Neural cell (in vitro differentiated cells): Measurements from ENCODE around the gene CTLA4. TPM values are rescaled to one million over a fixed set of nuclear protein-coding genes. Genes with fewer than 3 reads are reported as not detected.

ENCODE experiments used
- H2AFZ ChIP-seq: fragments of 200-600, 300-800 bp; sonication (generic), shearing (Covaris generic); 2 replicates; pipeline ENCODE4 v1.6.0; 2014; ENCODE audit warnings: low read depth, mild to moderate bottlenecking, antibody characterized with exemption, low read length, moderate library complexity
- H3F3A ChIP-seq: fragments of 200-600 bp; shearing (Covaris generic); 2 replicates; pipeline ENCODE4 v1.6.1; 2016; ENCODE audit warnings: mild to moderate bottlenecking, moderate library complexity, mixed read lengths, antibody characterized with exemption, low read length; ENCODE audit not compliant: insufficient read depth, poor library complexity, severe bottlenecking
- H3K27ac ChIP-seq: fragments of 200-600, 300-800 bp; sonication (generic), shearing (Covaris generic); 2 replicates; pipeline ENCODE4 v1.5.1; 2014; ENCODE audit warnings: mild to moderate bottlenecking, low read length, moderate library complexity
- H3K27me3 ChIP-seq: fragments of 300-800, 200-600 bp; sonication (generic), shearing (Covaris generic); 2 replicates; pipeline ENCODE4 v1.6.0; 2014; ENCODE audit warnings: mild to moderate bottlenecking, low read depth, low read length, moderate library complexity; ENCODE audit not compliant: insufficient read depth
- H3K36me3 ChIP-seq: fragments of 300-800, 200-600 bp; sonication (generic), shearing (Covaris generic); 2 replicates; pipeline ENCODE4 v1.5.1; 2014; ENCODE audit warnings: mild to moderate bottlenecking, antibody characterized with exemption, low read length, moderate library complexity; ENCODE audit not compliant: insufficient read depth
- H3K4me2 ChIP-seq: fragments of 300-800, 200-600 bp; sonication (generic), shearing (Covaris generic); 2 replicates; pipeline ENCODE4 v1.6.0; 2014; ENCODE audit warnings: mild to moderate bottlenecking, low read length
- H3K4me3 ChIP-seq: fragments of 300-800, 200-600 bp; sonication (generic), shearing (Covaris generic); 2 replicates; pipeline ENCODE4 v1.5.1; 2014; ENCODE audit warnings: mild to moderate bottlenecking, low read length, moderate library complexity
- H3K79me2 ChIP-seq: fragments of 200-600 bp; shearing (Covaris generic); replicated peaks from 2 replicates; pipeline ENCODE4 v1.6.0; 2014; ENCODE audit warnings: mild to moderate bottlenecking, low read length, moderate library complexity; ENCODE audit not compliant: insufficient read depth
- H3K9ac ChIP-seq: fragments of 300-800, 200-600 bp; sonication (generic), shearing (Covaris generic); 2 replicates; pipeline ENCODE4 v1.6.1; 2016; ENCODE audit warnings: mild to moderate bottlenecking, low read length, mixed read lengths
- H3K9me2 ChIP-seq: fragments of 200-600 bp; shearing (Covaris generic); 2 replicates; pipeline ENCODE4 v1.6.1; 2016; ENCODE audit warnings: mild to moderate bottlenecking, low read length, mixed read lengths; ENCODE audit not compliant: insufficient read depth
- H3K9me3 ChIP-seq: fragments of 200-600, 300-800 bp; sonication (generic), shearing (Covaris generic); 2 replicates; pipeline ENCODE4 v1.6.1; 2016; ENCODE audit warnings: mild to moderate bottlenecking, mixed run types, low read length, moderate library complexity, mixed read lengths
- H4K20me1 ChIP-seq: fragments of 200-600 bp; shearing (Covaris generic); 2 replicates; pipeline ENCODE4 v1.6.1; 2016; ENCODE audit warnings: mild to moderate bottlenecking, mixed run types; ENCODE audit not compliant: insufficient read depth
- EP300 ChIP-seq: fragments of 450-650 bp; conservative IDR thresholded peaks from 2 replicates; pipeline ENCODE4 v1.6.1; 2014; ENCODE audit warnings: antibody characterized with exemption, mild to moderate bottlenecking, moderate library complexity; ENCODE audit not compliant: poor library complexity, severe bottlenecking
- EZH2 ChIP-seq: fragments of 200-600, 300-800 bp; shearing (Covaris generic), sonication (generic); IDR thresholded peaks from 2 replicates; pipeline ENCODE4 v1.6.1; 2014; ENCODE audit warnings: antibody characterized with exemption, low read length, borderline replicate concordance, mild to moderate bottlenecking; ENCODE audit not compliant: insufficient read depth, poor library complexity, severe bottlenecking
- MXI1 ChIP-seq: fragments of 450-650 bp; conservative IDR thresholded peaks from 2 replicates; pipeline ENCODE4 v1.6.1; 2014; ENCODE audit warnings: antibody characterized with exemption, mild to moderate bottlenecking; ENCODE audit not compliant: poor library complexity, severe bottlenecking
- POLR2AphosphoS5 ChIP-seq: IDR thresholded peaks from 2 replicates; pipeline ENCODE4 v1.6.1; 2012
- RAD21 ChIP-seq: fragments of 450-650 bp; conservative IDR thresholded peaks from 2 replicates; pipeline ENCODE4 v1.6.1; 2014; ENCODE audit warnings: antibody characterized with exemption, mild to moderate bottlenecking, moderate library complexity
- SMC3 ChIP-seq: fragments of 450-650 bp; conservative IDR thresholded peaks from 2 replicates; pipeline ENCODE4 v1.6.1; 2014; ENCODE audit warnings: antibody characterized with exemption, mild to moderate bottlenecking, moderate library complexity; ENCODE audit not compliant: poor library complexity
- TAF1 ChIP-seq: IDR thresholded peaks from 2 replicates; pipeline ENCODE4 v1.6.1; 2012; ENCODE audit warnings: low read depth
- polyA plus RNA-seq: library from polyadenylated mRNA; depleted of rRNA; stranded (reverse); fragments of >200 nt; gene quantifications from 2 replicates; pipeline ENCODE4 v1.2.3, GENCODE V29; 2014
- TF ChIP-seq, protein P1 (sequence below): IDR thresholded peaks from 2 replicates; pipeline ENCODE4 v1.6.1; 2012; ENCODE audit warnings: borderline replicate concordance
- TF ChIP-seq, protein P2 (sequence below): fragments of 450-650 bp; IDR thresholded peaks from 2 replicates; pipeline ENCODE4 v1.5.1; 2014; ENCODE audit warnings: antibody characterized with exemption, mild to moderate bottlenecking, moderate library complexity; ENCODE audit not compliant: poor library complexity, severe bottlenecking

CTLA4 gene
- polyA plus RNA-seq, 1 donor from 2014 or later = not detected

- TF ChIP-seq EP300 (no peak), RAD21 (no peak), TAF1 (no peak), SMC3 (no peak), MXI1 (no peak), EZH2 (no peak), POLR2AphosphoS5 (no peak)
- TF ChIP-seq, protein P1, sequence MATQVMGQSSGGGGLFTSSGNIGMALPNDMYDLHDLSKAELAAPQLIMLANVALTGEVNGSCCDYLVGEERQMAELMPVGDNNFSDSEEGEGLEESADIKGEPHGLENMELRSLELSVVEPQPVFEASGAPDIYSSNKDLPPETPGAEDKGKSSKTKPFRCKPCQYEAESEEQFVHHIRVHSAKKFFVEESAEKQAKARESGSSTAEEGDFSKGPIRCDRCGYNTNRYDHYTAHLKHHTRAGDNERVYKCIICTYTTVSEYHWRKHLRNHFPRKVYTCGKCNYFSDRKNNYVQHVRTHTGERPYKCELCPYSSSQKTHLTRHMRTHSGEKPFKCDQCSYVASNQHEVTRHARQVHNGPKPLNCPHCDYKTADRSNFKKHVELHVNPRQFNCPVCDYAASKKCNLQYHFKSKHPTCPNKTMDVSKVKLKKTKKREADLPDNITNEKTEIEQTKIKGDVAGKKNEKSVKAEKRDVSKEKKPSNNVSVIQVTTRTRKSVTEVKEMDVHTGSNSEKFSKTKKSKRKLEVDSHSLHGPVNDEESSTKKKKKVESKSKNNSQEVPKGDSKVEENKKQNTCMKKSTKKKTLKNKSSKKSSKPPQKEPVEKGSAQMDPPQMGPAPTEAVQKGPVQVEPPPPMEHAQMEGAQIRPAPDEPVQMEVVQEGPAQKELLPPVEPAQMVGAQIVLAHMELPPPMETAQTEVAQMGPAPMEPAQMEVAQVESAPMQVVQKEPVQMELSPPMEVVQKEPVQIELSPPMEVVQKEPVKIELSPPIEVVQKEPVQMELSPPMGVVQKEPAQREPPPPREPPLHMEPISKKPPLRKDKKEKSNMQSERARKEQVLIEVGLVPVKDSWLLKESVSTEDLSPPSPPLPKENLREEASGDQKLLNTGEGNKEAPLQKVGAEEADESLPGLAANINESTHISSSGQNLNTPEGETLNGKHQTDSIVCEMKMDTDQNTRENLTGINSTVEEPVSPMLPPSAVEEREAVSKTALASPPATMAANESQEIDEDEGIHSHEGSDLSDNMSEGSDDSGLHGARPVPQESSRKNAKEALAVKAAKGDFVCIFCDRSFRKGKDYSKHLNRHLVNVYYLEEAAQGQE = no peak
- TF ChIP-seq, protein P2, sequence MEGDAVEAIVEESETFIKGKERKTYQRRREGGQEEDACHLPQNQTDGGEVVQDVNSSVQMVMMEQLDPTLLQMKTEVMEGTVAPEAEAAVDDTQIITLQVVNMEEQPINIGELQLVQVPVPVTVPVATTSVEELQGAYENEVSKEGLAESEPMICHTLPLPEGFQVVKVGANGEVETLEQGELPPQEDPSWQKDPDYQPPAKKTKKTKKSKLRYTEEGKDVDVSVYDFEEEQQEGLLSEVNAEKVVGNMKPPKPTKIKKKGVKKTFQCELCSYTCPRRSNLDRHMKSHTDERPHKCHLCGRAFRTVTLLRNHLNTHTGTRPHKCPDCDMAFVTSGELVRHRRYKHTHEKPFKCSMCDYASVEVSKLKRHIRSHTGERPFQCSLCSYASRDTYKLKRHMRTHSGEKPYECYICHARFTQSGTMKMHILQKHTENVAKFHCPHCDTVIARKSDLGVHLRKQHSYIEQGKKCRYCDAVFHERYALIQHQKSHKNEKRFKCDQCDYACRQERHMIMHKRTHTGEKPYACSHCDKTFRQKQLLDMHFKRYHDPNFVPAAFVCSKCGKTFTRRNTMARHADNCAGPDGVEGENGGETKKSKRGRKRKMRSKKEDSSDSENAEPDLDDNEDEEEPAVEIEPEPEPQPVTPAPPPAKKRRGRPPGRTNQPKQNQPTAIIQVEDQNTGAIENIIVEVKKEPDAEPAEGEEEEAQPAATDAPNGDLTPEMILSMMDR = no peak
- Histone ChIP-seq H3K9me2 (no peaks in the 10 kb centered on the region), H3K27ac (no peak overlapping the region), H3K27me3 (no peaks in the 10 kb centered on the region), H3K4me2 (no peak overlapping the region), H3K4me3 (no peak overlapping the region), H3K9ac (no peak overlapping the region), H4K20me1 (no peaks in the 10 kb centered on the region), H3K9me3 (no peaks in the 10 kb centered on the region), H3K36me3 (no peaks in the 10 kb centered on the region), H3K79me2 (no peaks in the 10 kb centered on the region), H3F3A (no peaks in the 10 kb centered on the region), H2AFZ (no peak overlapping the region)
These were observed 18.6 kb upstream of the CTLA4 start for GRCh38 chr2:203849010-203849409.

- H3K9me2 ChIP-seq = no peaks in the 10 kb centered on the region
- H3F3A ChIP-seq = no peaks in the 10 kb centered on the region
- no peaks in the 10 kb centered on the region for H3K9me3 ChIP-seq
- H3K4me2 ChIP-seq = no peak overlapping the region
- H3K9ac ChIP-seq = no peak overlapping the region
- H2AFZ ChIP-seq = no peak overlapping the region
- H3K27me3 ChIP-seq = no peaks in the 10 kb centered on the region
- H4K20me1 ChIP-seq = no peaks in the 10 kb centered on the region
- H3K79me2 ChIP-seq = no peaks in the 10 kb centered on the region
- no peak overlapping the region for H3K27ac ChIP-seq
- TF ChIP-seq MXI1 = no peak
- TF ChIP-seq, protein P1 = no peak
- no peak for TF ChIP-seq TAF1
- TF ChIP-seq EP300 = no peak
- TF ChIP-seq POLR2AphosphoS5 = no peak
- no peak for TF ChIP-seq RAD21
- TF ChIP-seq SMC3 = no peak
- TF ChIP-seq, protein P2 = no peak
- H3K4me3 ChIP-seq = no peak overlapping the region
- no peaks in the 10 kb centered on the region for H3K36me3 ChIP-seq
These were observed 14.8 kb upstream of the CTLA4 start for GRCh38 chr2:203852760-203853159.
